ENCODE data around the gene GYS2.
A peak's percentile ranks its signal among the peaks of the same experiment; 100 is the strongest.

Gene GYS2

GRCh38 chr12:21553329-21553675, 51.3 kb downstream of the GYS2 start:
- DNase-seq (ENCODE audit: low spot score): no peak

GRCh38 chr12:21552635-21553328, 51.9 kb downstream of the GYS2 start:
- DNase-seq (ENCODE audit: low spot score): no peak

GRCh38 chr12:21551841-21552465, 52.7 kb downstream of the GYS2 start:
- no peak for DNase-seq (ENCODE audit: low spot score)

- DNase-seq (ENCODE audit: low spot score): no peak
Observed at GRCh38 chr12:21547437-21547836, 57.2 kb downstream of the GYS2 start.

GRCh38 chr12:21546716-21547115, 57.9 kb downstream of the GYS2 start:
- no peak for DNase-seq (ENCODE audit: low spot score)

GRCh38 chr12:21545557-21545956, 59.1 kb downstream of the GYS2 start:
- DNase-seq (ENCODE audit: low spot score): no peak

GRCh38 chr12:21543151-21543550, 61.5 kb downstream of the GYS2 start:
- no peak for DNase-seq (ENCODE audit: low spot score)

GRCh38 chr12:21542403-21542802, 62.2 kb downstream of the GYS2 start:
- no peak for DNase-seq (ENCODE audit: low spot score)

GRCh38 chr12:21541773-21542172, 62.9 kb downstream of the GYS2 start:
- no peak for DNase-seq (ENCODE audit: low spot score)

- DNase-seq (ENCODE audit: low spot score): no peak
Observed at GRCh38 chr12:21539797-21540196, 64.8 kb downstream of the GYS2 start.

GRCh38 chr12:21538061-21538653, 66.5 kb downstream of the GYS2 start:
- DNase-seq (ENCODE audit: low spot score): no peak

- no peak for DNase-seq (ENCODE audit: low spot score)
Observed at GRCh38 chr12:21529456-21529855, 75.2 kb downstream of the GYS2 start.

- DNase-seq (ENCODE audit: low spot score): peak; percentile 12
Observed at GRCh38 chr12:21528953-21529352, 75.7 kb downstream of the GYS2 start.

- peak; percentile 78 for DNase-seq (ENCODE audit: low spot score)
Observed at GRCh38 chr12:21527451-21528180, 77.0 kb downstream of the GYS2 start.

- peak; percentile 10 for DNase-seq (ENCODE audit: low spot score)
Observed at GRCh38 chr12:21526721-21527345, 77.8 kb downstream of the GYS2 start.

GRCh38 chr12:21526053-21526452, 78.6 kb downstream of the GYS2 start, which contains the start of gene SPX:
SPX (plus strand) TSS chr12:21526296; CDS start chr12:21526473, 177 bp downstream.
- DNase-seq (ENCODE audit: low spot score): no peak

- DNase-seq (ENCODE audit: low spot score): no peak
Observed at GRCh38 chr12:21523148-21523547, 81.5 kb downstream of the GYS2 start.

- no peak for DNase-seq (ENCODE audit: low spot score)
Observed at GRCh38 chr12:21521541-21521940, 83.1 kb downstream of the GYS2 start.

- no peak for DNase-seq (ENCODE audit: low spot score)
Observed at GRCh38 chr12:21518451-21518850, 86.2 kb downstream of the GYS2 start.

GRCh38 chr12:21516281-21516680, 88.4 kb downstream of the GYS2 start:
- DNase-seq (ENCODE audit: low spot score): no peak

GRCh38 chr12:21509768-21510167, 94.9 kb downstream of the GYS2 start:
- no peak for DNase-seq (ENCODE audit: low spot score)

- DNase-seq (ENCODE audit: low spot score): no peak
Observed at GRCh38 chr12:21507849-21508248, 96.8 kb downstream of the GYS2 start.

All from iPS-NIHi11 (cell line).